GM10266 (cell line): ENCODE results near the gene NRXN3.

Experiments
- DNase-seq: peaks from one replicate; pipeline ENCODE4 v3.0.0; 2012; ENCODE audit errors: extremely low spot score
- CTCF ChIP-seq: IDR thresholded peaks from 2 replicates; pipeline ENCODE4 v1.5.1; 2012; ENCODE audit warnings: mild to moderate bottlenecking, low read depth; ENCODE audit not compliant: control insufficient read depth, insufficient read depth; ENCODE audit errors: missing control alignments

NRXN3 gene

GRCh38 chr14:78581229-78581628 is 411.1 kb downstream of the NRXN3 start:
- TF ChIP-seq CTCF = no peak
- DNase-seq = no peak

- TF ChIP-seq CTCF = no peak
- no peak for DNase-seq
Measured at GRCh38 chr14:78586681-78587080, 416.5 kb downstream of the NRXN3 start.

GRCh38 chr14:78588906-78589305 is 418.7 kb downstream of the NRXN3 start:
- no peak for TF ChIP-seq CTCF
- no peak for DNase-seq

- TF ChIP-seq CTCF = no peak
- DNase-seq = no peak
Measured at GRCh38 chr14:78592616-78593219, 422.5 kb downstream of the NRXN3 start.

GRCh38 chr14:78593949-78594348 is 423.8 kb downstream of the NRXN3 start:
- no peak for TF ChIP-seq CTCF
- no peak for DNase-seq

GRCh38 chr14:78595797-78596196 is 425.6 kb downstream of the NRXN3 start:
- TF ChIP-seq CTCF = peak; percentile 35
- DNase-seq = no peak

GRCh38 chr14:78598046-78598920 is 428.1 kb downstream of the NRXN3 start:
- DNase-seq = peak; percentile 59
- peak; percentile 91 for TF ChIP-seq CTCF
